HG03558 (cell line): ENCODE results near the gene PRLHR.

ENCODE experiments used
- ATAC-seq: cut with Tn5 transposase; IDR thresholded peaks from one replicate; pipeline ENCODE4 v1.9.1; 2021; ENCODE audit warnings: moderate number of reproducible peaks; ENCODE audit not compliant: unreplicated experiment; ENCODE audit errors: extremely low read depth

The PRLHR gene

DNA sequence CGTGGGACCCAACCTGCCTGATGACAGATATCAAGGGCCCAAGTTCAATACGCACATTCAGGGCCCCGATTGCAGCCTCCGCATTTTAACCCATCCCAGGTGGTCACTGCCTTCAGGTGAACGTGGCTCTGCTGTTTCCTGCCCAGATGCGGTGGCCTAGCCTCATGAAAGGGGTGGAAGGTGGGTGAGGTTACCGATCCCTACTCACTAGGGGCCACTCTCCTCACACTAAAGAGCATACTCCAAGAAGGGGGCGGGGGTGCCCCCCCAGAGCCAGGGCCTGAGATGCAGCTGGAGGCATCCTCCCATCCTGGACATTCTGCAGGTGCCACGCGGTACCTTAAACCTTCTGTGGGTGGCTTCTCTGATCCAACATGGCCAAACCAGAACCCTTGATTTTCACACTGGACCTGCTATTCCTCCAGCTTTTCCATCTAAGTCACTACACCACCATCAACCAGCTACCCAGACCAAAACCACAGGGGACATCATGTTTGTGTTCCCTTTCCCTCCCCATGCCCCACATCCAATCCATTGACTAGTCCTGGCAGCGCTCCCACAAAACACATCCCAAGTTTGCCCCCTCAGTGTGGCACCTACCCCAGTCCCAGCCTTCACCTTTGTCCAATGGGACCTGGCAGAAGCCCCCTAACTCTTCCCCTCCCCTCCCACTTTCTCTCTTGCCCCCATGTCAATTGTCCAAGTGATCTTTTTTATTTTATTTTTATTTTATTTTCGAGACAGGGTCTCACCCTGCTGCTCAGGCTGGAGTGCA is 30.0 kb downstream of the PRLHR start:
- no peak for ATAC-seq

- no peak for ATAC-seq
Observed at GRCh38 chr10:118564652-118565051, 30.8 kb downstream of the PRLHR start.

DNA sequence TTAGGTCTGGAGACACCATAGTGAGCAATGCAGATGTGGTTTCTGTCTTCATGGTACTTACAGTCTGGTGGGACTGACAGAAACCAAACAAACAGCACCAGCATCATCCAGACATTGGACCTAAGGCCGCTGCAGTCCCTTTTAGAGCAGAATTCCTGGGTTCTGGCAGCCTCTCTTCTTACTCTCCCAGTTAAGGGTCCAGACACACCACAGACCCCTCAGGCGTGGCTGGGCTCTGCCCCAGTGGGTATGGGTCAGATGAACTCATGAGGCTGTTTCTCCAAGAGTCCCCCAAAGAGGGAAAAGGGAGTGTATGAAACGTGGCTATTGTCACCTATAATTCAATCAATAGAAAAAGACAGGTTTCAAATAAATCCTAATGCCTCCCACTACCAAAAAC is 31.3 kb downstream of the PRLHR start:
- no peak for ATAC-seq

GRCh38 chr10:118563373-118563890 is 32.0 kb downstream of the PRLHR start:
- no peak for ATAC-seq

GRCh38 chr10:118562851-118563250 is 32.6 kb downstream of the PRLHR start:
- no peak for ATAC-seq

DNA sequence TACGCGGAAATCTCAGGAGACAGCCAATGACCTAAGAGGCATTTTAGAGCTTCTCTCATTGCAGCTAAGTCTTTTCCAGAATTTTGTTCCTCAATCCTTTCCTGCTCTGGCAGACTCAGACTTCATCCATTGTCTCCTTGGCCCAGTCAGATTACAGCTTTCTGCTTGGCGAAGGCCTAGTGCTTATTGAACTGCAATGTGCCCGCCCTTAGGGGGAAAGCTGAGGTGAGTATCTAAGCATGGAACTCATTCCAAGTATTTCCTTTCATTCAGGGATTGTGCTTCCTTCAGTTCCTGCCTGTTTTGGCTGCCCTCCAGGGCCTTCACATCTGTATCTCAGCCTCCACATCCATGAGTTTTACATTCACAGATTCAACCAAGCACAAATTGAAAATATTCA is 37.5 kb downstream of the PRLHR start:
- no peak for ATAC-seq

GRCh38 chr10:118551535-118552100 is 43.8 kb downstream of the PRLHR start:
- no peak for ATAC-seq

DNA sequence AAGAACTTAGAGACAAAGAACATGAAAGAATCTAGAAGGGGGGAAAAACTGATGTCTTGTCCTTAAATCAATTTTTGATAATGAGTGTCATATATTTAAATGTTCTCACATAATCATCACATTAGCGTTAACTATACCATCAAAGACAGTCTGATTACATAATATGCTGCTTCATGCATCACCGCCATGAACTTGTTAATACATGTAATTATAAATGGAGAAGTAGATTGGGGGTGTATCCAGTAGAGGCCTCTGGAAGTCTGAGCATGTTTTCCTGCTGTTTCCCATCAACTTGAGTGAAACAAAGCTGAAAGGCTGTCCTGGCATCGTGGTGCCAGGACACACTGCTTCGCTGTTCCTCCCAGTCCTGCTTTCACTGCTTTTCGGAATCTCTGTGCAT is 48.2 kb downstream of the PRLHR start:
- no peak for ATAC-seq

GRCh38 chr10:118546479-118546878 is 49.0 kb downstream of the PRLHR start:
- ATAC-seq, result no peak

GRCh38 chr10:118545381-118545780 is 50.1 kb downstream of the PRLHR start:
- no peak for ATAC-seq

GRCh38 chr10:118544401-118544948 is 51.0 kb downstream of the PRLHR start:
- no peak for ATAC-seq

DNA sequence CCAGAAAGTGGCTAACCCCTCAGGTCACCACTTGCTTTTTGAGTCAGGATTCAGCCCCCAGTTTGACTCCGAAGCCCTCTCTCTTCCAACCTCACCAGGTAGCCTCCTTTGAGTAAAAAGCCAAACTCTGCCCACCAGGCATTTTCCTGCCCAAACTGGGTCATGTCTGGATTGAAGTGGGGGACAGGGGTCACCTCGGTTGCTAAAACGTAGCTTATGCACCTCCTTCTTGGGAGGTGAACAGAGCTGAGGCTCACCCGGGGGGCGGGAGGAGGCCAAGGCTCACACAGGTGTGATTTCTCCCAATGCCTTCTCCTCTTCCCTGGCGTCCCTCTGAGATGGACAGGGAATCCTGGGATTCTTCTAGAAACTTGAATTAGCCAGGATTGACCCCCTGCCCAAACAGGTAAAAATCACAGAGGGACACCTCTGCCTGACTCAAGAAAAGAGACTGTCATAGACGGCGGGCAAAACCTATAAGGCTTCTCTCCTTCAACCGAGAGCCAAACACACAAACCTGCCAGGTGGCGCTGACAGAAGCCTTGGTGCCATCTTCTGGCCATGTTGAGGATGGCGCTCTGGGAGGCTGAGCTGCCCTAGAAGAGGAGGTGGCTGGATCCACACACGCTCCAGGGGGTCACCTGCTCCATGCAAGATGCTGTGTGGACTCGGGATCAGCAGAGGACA is 51.6 kb downstream of the PRLHR start:
- no peak for ATAC-seq

DNA sequence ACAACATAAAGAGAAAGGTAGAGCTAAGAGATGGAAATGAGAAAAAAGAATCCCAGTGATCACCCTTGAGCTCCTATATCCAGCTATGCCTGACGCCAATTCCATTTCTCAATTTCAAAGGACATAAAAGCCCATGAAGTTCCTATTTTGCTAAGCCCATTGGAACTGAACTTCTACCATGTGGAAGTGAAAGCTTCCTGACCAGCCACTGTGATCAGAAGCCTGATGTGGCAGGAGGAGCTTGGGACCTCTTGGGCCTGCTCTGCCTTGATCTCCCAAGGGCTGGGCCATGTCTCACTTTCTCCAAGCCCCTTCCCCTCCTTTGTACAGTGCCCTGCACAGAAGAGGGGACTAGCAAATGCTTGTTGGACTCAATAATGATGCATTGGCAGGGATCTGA is 52.7 kb downstream of the PRLHR start:
- no peak for ATAC-seq

DNA sequence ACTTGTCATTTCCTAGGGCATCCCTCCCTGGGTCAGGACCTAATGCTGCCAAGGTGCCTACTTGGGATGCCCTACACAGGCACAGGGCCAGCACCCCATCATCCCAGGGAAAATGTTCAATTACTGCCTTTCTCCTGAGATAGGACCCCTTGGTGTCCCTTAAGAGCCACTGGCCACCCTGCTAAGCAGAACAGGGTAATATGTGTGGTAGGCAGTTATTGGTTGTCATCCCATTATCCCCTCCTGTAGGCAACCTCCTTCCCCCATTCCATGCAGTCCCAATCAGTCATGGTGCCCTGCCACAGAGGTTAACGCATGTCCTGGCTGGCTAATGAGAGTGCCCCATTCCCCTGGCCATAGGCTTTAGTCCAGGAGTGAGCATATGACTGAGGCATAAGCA is 53.2 kb downstream of the PRLHR start:
- ATAC-seq, result no peak

DNA sequence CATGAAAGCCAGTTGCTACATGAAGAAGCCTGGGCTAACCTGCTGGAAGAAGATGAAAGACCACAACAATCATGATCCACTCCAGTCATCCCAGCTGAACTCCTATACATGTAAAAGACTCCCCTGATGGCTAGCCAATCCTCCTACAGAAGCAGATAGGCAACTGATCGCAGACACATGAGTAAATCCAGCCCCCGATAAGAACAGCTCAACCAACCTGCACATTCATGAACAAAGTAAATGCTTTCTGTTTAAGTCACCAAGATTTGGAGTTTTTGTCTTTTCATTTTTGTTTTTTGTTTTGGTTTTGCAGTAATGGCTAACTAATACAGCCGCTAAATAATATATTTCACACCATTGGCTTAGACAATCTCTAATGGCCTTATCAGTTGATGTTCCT is 53.7 kb downstream of the PRLHR start:
- ATAC-seq, result no peak
